ENCODE measurements around the gene PCLO.

GRCh38 chr7:83178066-83178465 is 15.4 kb upstream of the PCLO start:
- no peak for TF ChIP-seq RCOR1 (IDR thresholded peaks at IDR 0.05; ENCODE audit: insufficient replicate concordance, low read length)
- TF ChIP-seq SMC3 (IDR thresholded peaks at IDR 0.05; ENCODE audit: low read depth, low read length), result no peak
- TF ChIP-seq CTCF (conservative IDR thresholded peaks at IDR 0.05; ENCODE audit: low read depth, low read length), result no peak
- TF ChIP-seq POLR2A (IDR thresholded peaks at IDR 0.05; ENCODE audit: low read depth, low read length), result no peak
- no peak for TF ChIP-seq CHD1 (IDR thresholded peaks at IDR 0.05; ENCODE audit: low read depth, low read length)
- no peak for TF ChIP-seq USF2 (IDR thresholded peaks at IDR 0.05; ENCODE audit: low read depth, low read length)
